GM18502 (cell line): Measurements from ENCODE around the gene BICDL2.
"Not testable (repeated sequence)": the region's sequence is repeated elsewhere in the genome, so short reads cannot be mapped to it uniquely, and the experiment has no call there.

Experiments
- ATAC-seq: cut with Tn5 transposase; IDR thresholded peaks from one replicate; pipeline ENCODE4 v1.9.1; 2021; ENCODE audit warnings: mild to moderate bottlenecking; ENCODE audit not compliant: unreplicated experiment, poor library complexity

BICDL2 gene

DNA sequence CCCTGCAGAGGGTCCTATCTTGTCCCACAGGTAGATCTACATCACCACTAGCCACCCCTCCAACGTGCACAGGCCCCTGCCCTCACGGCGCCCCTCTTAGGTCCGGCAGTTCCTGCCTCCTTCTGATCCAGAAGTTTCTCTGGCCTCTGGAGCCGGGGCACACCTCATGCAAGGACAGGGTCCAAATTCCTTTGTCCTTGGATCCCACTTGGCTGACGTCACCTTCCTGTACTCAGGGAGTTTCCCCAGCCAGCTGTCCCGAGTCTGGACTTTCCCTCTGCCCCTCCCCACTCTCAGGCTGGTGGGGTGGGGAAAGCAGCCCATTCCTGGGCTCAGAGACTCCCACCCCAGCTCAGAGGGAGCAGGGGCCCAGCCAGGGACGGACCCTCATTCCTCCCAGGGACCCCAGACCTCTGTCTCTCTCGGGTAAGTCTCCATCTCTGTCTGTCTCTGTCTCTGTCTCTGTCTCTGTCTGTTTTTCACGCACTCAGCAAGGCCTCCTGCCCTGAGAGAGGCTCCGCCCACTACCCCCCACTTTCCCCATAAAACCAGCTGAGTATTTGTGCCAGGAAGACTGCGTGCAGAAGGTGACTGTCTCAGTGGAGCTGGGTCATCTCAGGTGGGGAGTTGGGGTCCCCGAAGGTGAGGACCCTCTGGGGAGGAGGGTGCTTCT lies 28.5 kb upstream of the BICDL2 start, which contains the start of gene IL32:
TSS of gene IL32 (plus strand) at position 572 of the 673 bp plus-strand sequence. CDS start 172 bp downstream, outside the sequence.
- ATAC-seq = no peak

DNA sequence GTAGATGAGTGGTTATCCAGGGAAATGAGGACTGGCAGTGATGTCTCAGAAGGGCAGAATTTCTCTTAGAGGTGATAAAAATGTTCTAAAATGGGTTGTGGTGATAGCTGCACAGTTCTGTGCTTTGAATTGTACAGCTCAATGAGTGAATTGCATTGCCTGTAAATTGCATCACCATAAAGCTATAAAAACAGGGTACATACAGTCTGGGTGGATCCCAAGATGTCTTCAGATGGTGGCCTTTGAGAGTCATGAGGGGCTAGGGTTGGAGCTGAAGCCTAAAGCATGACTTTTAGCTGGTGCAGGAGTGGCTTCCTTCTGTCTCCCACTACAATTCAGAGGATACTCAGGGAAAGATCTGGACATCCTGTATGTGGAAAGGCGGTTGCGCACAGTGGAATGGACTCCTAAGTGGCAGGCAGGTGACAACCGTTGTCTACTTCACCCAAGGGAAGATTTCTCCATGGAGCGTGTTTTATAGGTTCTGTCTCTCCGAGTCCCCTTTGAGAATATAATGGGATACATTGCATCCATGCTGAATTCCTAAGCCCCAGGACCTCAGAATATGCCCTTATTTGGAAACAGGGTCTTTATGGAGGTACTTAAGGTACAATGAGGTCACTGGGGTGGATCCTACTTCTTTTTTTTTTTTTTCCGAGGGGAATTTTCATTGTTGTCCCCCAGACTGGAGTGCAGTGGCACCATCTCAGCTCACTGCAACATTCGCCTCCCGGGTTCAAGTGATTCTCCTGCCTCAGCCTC lies 27.1 kb upstream of the BICDL2 start:
- no peak for ATAC-seq

DNA sequence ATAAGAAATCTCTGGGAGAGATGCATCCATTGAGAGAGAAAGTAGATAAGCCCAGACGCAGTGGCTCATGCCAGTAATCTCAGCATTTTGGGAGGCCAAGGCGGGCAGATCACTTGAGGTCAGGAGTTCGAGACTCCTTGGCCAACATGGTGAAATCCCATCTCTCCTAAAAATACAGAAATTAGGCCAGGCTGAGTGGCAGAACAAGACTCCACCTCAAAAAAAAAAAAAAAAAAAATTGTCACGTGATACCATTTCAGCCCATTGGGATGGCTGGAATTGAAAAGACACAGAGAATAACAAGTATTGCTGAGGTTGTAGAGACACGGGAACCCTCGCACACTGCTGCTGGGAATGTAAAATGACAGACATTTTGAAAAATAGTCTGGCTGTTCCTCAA lies 25.8 kb upstream of the BICDL2 start:
- ATAC-seq = no peak

DNA sequence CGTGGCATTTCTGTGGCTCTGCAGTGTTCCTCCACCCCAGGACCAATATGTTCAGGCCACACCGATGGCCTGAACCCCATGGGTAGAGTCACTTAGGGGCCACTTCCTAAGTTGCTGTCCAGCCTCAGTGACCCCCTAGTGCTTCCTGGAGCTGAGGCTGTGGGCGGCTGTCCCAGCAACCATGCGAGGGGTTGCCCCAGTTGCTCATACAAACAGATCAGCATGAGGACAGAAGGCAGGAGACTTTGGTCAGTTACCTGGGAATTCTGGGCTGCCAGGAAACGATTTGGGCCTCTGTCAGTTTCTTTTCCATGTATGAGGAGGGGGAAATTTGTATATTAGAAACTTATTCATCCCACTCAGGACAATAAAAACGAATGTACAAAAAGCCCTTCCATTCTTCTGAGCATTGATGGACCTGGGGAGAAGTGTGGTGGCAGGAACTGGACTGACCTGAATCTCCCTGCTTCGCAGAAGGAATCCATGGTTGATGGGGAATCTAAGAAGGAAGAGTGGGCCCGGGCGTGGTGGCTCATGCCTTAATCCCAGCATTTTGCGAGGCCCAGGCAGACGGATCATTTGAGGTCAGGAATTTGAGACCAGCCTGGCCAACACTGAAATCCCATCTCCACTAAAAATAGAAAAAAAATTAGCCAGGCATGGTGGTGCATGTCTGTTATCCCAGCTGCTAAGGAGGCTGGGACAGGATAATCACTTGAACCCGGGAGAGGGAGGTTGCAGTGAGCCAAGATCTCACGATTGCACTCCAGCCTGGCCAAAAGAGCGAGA lies 23.8 kb upstream of the BICDL2 start:
- ATAC-seq = no peak

DNA sequence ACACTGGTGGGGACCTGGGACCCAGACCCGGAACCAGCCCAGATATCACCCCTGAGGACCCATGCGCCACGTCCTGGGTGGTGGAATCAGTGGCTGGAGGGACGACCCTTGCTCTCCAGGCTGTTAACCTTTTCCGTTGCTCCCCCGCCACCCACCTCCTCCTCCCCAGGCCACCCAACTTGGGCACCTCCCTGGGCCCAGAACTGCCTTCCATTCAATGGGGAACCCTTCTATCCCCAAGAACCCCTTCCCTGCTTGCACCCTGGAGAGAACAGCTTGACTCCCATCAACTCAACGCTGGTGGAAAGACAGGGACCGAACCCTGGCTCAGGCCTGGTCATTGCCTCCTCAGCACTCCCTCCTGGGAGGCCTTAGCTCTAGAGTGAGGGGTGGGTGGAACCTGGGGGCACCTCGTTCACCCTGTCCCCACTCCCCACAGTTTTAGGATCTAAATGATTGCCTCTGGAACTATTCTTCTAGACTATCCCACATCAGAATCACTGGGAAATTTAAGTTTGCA lies 23.0 kb upstream of the BICDL2 start:
- no peak for ATAC-seq

DNA sequence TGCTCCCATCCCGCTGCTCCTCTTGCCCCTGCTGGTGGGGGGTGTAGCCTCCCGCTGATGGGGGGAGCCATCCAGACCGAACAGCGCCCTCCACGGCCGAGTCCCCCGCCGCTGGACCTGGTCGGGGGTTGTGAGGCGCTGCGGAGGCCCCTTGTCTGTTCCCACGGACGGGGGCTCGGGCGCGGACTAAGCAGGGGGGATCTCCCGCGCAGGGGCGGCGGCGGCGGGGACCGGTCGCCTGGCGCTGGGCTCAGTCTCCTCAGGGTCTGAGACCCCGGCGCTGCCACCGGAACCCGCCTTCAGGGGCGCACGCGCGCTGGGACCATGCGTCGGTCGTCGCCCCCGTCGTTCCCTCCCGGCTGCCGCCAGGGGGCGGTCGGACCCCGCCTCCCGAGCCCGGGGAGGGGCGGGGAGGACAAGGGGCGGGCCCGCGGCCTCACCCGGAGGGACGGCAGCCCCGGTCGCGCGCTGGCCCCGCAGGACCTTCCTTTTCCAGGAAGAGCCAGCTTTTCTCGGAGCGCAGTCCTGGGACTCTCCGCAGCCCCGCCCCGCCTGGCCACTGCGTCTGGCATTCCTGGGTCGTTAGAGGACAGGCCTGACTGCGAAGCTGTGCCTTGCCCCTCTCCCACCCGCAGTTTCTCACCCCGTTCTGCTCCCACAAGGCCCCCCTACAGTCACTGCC lies 22.4 kb upstream of the BICDL2 start:
- peak; percentile 80 for ATAC-seq

DNA sequence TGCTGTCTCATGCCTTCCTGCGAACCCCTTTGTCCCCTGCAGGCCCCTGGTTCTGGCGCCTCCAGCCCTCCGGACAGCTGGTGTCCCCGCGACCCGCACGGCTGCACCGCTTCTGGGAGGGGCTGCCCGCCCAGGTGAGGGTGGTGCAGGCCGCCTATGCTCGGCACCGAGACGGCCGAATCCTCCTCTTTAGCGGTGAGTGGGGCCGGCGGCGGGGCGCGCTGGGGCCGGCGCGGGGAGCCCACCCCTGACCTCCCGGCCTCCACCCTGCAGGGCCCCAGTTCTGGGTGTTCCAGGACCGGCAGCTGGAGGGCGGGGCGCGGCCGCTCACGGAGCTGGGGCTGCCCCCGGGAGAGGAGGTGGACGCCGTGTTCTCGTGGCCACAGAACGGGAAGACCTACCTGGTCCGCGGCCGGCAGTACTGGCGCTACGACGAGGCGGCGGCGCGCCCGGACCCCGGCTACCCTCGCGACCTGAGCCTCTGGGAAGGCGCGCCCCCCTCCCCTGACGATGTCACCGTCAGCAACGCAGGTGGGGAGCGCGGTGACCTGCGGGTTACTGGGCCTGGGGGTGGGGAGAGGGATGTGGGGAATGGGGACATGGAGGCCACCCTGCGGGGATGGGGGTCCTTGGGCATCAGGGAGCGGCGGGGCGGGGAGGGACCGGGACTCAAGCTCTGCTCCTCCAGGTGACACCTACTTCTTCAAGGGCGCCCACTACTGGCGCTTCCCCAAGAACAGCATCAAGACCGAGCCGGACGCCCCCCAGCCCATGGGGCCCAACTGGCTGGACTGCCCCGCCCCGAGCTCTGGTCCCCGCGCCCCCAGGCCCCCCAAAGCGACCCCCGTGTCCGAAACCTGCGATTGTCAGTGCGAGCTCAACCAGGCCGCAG lies 21.6 kb upstream of the BICDL2 start:
- peak; percentile 33 for ATAC-seq

DNA sequence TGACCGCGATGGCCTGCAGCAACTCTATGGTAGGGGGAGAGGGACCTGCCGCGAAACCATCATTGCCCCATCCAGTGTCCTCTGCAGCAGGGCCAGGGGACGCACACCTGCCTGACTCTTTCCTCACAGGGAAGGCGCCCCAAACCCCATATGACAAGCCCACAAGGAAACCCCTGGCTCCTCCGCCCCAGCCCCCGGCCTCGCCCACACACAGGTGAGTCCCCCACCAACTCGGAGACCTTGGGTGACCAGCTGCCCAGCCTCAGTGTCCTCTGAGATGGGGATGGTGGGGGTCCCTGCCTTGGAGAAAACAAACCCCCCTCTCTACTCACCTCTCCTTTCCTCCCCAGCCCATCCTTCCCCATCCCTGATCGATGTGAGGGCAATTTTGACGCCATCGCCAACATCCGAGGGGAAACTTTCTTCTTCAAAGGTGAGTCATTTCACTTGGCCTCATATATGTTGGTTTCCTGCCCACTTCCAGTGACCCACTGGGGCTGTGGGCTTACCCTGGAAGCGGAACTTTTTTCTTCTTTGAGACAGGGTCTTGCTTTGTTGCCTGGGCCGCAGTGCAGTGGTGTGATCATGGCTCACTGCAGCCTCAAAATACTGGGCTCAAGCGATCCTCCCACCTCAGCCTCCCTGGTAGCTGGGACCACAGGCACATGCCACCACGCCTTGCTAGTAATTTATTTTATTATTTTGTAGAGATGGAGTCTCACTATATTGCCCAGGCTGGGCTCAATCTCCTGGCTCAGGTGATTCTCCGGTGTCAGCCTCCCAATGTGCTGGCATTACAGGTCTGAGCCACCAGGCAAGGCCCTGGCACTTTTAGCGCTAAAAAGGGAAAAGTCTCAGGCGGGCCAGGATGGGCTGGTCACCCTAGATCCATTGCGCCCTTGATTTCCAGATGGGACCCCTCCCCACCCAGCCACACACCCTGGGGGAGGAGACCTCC lies 20.7 kb upstream of the BICDL2 start:
- no peak for ATAC-seq

DNA sequence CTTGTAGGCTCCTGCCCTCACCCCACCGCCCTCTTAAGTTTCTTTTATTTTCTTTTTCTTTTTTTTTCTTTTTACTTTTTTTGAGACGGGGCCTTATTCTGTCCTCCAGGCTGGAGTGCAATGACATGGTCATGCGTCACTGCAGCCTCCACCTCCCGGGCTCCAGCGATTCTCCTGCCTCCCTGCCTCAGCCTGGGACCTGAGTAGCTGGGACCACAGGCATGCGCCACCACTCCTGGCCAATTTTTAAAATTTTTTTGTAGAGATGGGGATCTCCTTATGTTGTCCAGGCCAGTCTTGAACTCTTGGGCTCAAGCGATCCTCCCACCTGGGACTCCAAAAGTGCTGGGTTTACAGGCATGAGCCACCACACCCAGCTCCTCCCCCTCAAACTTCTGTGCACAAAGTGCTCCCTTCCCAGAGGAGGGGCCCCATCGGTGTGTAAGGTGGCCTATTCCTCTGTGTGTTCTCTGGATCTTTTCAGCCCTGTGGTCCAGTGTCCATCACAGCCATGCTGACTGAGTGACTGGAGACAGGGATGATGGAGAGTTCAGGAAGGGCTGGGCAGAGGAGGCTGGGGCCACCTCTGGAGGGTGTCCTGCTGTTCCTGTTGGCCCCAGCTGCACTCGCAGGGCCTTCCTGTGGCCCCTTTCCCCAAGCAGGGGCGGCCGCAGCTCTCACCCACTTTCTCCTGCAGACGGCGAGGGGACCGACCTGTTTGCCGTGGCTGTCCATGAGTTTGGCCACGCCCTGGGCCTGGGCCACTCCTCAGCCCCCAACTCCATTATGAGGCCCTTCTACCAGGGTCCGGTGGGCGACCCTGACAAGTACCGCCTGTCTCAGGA lies 19.8 kb upstream of the BICDL2 start:
- ATAC-seq = no peak

DNA sequence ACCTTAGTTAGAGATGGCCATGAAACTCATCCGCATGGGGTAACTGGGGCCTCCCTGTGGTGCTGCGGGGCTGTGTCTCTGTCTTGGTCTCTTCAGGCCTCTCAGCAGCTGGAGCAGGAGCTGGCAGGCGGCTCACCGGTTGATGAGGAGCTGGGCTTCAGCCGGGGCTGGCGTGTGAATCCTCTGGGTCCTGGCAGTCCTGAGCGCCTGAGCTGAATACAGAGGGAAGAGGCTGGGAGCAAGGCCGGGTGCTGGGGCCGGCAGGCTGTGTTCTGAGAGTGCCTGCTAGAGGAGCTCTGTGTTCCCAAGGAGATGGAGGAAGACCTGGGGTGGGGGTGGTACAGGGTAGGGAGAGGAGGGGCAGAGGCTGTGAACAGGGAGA lies 19.0 kb upstream of the BICDL2 start:
- ATAC-seq = not testable (repeated sequence)

DNA sequence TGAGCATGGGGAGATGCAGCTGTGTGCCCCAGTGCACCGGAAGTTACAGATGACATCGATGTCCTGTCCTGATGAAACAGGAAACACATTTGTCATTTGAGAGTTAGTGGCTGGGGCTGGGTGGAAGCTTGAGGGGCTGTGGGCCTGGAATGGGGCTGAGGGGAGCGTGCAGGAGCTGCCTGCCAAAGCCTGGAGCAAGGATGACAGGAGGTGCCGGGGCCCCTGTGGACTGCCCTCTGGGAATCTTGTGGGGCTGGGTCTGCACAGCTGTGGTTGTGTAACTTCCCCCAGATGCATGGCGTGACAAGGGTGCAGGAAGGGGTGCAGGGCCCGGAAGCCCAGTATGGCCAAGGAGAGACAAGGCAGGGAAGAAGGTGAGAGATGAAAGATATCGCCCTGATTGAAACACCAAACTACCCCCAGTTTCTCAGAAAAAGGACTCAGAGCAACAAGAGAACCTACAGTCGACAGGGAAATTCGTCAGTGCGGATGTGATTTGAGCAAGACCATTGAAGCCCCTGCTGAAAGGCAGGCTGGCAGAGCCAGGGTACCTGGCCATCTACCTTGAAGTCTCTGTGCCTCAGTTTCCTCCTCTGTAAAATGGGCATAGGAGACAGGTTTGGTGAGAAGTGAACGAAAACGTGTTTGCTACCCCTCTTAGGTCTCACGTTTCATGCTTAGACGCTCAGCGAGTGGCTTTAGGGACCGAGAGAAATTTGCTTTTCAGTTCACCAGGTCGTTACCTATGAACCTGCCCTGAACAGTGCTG lies 18.4 kb upstream of the BICDL2 start:
- ATAC-seq = no peak

DNA sequence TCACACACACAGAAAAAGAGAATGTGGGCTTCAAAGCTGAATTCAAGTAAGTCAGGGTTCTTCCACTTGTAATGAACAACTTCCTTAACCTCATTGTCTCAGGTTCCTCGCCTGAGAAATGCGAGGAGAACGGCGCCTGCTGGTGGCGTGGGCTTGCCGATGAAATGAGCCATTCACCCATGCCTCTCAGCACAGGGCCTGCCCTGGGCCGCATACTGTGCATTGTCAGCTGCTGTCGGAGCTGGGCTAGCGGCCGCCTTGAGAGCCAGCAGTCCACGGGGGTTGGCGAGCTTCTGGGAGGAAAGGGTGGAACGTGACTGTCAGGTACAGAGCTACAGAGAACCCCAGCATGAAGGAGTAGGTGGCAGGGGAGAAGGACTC lies 16.6 kb upstream of the BICDL2 start:
- ATAC-seq = not testable (repeated sequence)

DNA sequence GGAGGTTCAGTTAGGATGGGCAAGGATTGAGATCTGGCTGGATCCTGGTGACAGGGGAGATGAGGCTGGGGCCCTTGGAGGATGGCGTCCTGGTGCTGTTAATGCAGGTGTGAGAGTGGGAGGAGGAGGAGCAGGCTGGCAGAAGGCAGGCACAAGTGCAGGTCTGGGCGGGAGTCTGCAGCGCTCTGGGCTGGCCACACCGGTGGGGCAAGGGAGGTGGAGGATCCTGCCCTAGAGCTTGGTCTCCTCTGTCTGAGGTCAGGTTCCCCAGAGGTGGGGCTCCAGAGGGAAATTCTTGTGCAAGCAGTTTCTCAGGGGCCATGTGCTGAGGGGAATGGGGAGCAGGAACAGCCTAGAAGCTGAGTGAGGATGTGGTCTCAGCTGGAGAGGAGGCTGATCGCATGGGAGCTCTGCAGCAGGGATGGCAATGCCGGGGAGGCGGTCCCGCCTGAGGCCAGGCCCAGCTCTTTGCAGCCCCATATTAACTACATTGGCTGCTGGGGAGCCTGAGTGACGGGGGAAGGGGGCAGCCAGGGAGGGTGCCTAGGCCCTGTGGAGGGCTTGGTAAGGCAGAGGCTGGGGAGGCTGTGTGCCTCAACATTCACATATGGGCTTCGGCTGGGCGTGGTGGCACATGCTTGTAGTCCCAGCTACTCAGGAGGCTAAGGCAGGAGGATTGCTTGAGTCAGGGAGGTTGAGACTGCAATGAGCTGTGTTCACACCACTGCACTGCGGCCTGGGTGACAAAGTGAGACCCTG lies 16.0 kb upstream of the BICDL2 start:
- not testable (repeated sequence) for ATAC-seq

DNA sequence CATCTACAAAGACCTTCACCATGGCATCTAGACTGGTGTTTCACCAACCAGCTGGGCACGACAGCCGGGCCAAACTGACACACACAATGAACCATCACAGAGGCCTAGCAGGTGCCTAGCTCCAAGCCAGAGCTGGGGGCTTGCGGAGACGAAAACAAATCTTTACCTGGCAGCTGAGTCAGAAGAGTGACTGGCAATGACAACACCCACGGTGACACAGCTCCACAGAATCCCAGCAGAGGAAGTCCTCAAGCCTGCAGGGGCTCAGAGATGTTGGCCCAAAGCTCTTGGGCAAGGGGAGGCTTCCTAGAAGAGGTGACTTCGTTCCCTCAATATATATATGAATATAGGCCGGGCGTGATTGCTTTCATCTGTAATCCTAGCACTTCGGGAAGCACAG lies 14.8 kb upstream of the BICDL2 start:
- ATAC-seq = no peak

DNA sequence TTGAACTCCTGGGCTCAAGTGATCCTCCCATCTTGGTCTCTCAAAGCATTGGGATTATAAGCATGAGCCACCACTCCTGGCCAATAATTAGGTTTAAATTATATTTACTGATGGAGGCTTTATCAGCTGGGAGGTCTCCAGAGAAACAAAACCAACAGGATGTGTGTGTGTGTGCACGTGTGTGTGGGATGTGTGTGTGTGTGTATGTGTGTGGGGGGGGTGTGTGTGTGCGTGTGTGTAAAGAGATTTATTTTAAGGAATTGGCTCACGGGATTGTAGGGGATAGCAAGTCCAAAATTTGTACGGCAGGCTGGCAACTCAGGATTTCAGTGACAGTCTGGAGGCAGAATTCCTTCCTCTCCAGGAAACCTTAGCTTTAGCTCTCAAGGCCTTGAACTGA lies 14.3 kb upstream of the BICDL2 start:
- ATAC-seq = no peak

DNA sequence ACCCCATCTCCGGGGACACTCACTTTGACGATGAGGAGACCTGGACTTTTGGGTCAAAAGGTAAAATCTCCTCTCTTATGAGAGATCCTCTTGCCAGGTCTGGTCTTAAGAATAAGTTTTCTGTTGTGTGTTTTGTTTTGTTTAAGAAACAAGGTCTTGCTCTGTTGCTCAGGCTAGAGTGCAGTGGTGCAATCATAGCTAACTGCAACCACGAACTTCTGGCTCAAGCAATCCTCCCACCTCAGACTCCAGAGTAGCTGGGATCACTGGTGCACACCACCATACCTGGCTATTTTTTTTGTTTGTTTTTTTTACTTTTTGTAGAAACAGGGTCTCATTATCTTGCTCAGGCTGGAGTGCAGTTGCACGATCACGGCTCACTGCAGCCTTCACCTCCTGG lies 13.7 kb upstream of the BICDL2 start:
- ATAC-seq = no peak
